Activated naive CD4-positive, alpha-beta T cell treated with anti-CD3 and anti-CD28 coated beads for 36 hours (primary cell): ENCODE data around the gene ENO4. TPM values are rescaled to one million over a fixed set of nuclear protein-coding genes. Genes with fewer than 3 reads are reported as not detected.

ENCODE experiments used
- CTCF ChIA-PET: fragments of 350-600 bp; sonication (Branson Sonifier 250); formaldehyde crosslinking; loops from one replicate; lab custom pipeline; 2021; ENCODE audit warnings: antibody characterized with exemption; lab: Charles Lee
- DNase-seq: peaks from one replicate; pipeline ENCODE4 v3.0.0-alpha.2; 2020
- H3K27ac Mint-ChIP-seq: one replicate; pipeline ENCODE4 v1.8.0; 2021; ENCODE audit warnings: mild to moderate bottlenecking, mixed read lengths
- H3K27me3 Mint-ChIP-seq: one replicate; pipeline ENCODE4 v1.8.0; 2021; ENCODE audit warnings: low read depth, mixed read lengths
- H3K36me3 Mint-ChIP-seq: one replicate; pipeline ENCODE4 v1.8.0; 2021; ENCODE audit warnings: low read depth, mixed read lengths
- H3K4me1 Mint-ChIP-seq: one replicate; pipeline ENCODE4 v1.8.0; 2021; ENCODE audit warnings: low read depth, mixed read lengths
- H3K4me3 Mint-ChIP-seq: one replicate; pipeline ENCODE4 v1.8.0; 2021; ENCODE audit warnings: mild to moderate bottlenecking, moderate library complexity, mixed read lengths
- H3K9me3 Mint-ChIP-seq: one replicate; pipeline ENCODE4 v1.8.0; 2021; ENCODE audit warnings: mixed read lengths
- intact Hi-C: fragments of 100-400 bp; cut with micrococcal nuclease; formaldehyde crosslinking; loops from one replicate; pipeline ENCODE4 v1.15.1; 2023
- total RNA-seq, 2 experiments: library from RNA; stranded (reverse); gene quantifications; one replicate each; pipeline ENCODE4 v1.2.3, GENCODE V29; 2021

Gene ENO4
- total RNA-seq, 2 experiments from 2014 or later, result not detected

DNA sequence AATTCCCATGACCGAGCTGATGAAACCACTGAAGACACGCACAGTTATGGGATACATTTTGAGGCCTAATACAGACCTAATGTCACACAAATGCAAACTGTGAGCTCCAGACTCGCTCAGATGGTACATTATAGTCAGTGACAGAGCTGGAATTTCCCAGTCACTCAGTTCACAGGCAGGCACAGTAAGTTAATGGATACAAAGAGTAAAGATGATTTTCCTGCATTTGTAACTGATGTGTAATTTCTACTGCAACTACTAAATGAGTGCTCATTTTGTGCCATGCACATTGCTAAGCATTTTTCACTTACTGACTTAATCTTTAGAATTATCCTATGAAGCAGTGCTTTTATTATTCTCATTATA is 56.5 kb downstream of the ENO4 start:
- no peak overlapping the region for H3K27ac Mint-ChIP-seq

DNA sequence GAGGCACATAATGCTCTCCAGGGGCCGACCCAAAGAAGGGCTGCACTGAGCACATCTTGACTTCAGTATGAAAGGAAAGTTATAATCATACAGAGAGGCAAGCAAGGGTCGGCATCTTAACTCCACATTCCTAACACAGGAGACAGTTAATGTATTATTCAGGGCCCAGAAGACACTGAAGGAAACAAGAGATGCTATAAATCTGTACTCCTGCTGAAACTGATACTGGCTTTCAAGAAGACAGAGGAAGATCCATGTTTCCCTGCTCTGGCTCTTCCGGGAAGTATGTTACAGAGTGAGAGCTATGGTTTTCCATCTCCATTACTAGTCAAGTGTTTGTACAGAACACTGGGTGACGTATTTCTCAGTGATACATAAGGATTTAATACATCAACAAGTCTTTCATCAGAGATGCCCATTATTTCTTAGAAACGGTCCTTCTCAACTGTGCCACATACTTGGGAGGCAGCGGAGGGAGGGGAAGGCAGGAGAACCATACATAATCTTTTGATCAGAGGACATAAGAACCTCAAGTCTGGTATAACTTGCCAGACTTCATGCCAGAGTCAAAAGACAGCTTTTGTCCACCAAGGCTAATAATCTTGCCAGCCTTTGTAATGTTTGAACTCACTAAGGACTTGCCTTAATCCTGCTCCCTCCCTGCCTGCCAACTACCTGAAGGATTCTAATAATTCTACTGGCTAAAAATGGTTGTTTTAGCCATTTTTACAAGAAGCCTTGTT is 58.1 kb downstream of the ENO4 start:
- Mint-ChIP-seq H3K36me3 (no peaks in the 10 kb centered on the region), H3K4me1 (no peaks in the 10 kb centered on the region), H3K9me3 (no peaks in the 10 kb centered on the region), H3K4me3 (no peak overlapping the region), H3K27me3 (peaks cover 3% of the 10 kb centered on the region), H3K27ac (no peak overlapping the region)
- CTCF ChIA-PET, result no interaction called here
- intact Hi-C loops, result no loop called here
- no peak for DNase-seq

More for the DNA sequence above, 56.5 kb downstream of the ENO4 start:
- Mint-ChIP-seq H3K4me1 (no peaks in the 10 kb centered on the region), H3K27me3 (no peaks in the 10 kb centered on the region), H3K9me3 (no peaks in the 10 kb centered on the region), H3K36me3 (no peaks in the 10 kb centered on the region), H3K4me3 (no peak overlapping the region)
- no peak for DNase-seq
- CTCF ChIA-PET, result no interaction called here
- intact Hi-C loops, result no loop called here

DNA sequence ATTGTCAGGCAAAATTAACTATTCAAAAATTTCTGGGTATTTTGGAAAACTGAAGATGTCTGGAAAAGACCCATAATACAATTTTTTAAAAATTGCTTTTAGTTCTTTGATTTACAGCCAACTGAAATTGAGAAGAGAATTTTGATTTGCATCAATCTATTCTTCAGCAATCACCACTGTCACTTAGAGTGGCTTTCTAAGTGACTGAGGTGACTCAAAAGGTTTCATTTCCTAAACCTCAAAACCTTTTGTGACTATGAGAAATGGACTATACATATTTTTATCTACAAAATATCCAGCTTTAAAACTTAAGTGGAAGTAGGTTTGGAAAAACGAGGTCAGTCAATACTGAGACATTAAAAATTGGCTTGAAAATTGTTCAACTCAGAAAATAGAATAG is 60.0 kb downstream of the ENO4 start:
- H3K9me3 Mint-ChIP-seq, result no peaks in the 10 kb centered on the region
- no peaks in the 10 kb centered on the region for H3K4me1 Mint-ChIP-seq
- no peak overlapping the region for H3K4me3 Mint-ChIP-seq
- no peak overlapping the region for H3K27ac Mint-ChIP-seq
- intact Hi-C loops, result no loop called here
- no peaks in the 10 kb centered on the region for H3K36me3 Mint-ChIP-seq
- CTCF ChIA-PET, result no interaction called here
- no peak for DNase-seq
- peaks cover 3% of the 10 kb centered on the region for H3K27me3 Mint-ChIP-seq

DNA sequence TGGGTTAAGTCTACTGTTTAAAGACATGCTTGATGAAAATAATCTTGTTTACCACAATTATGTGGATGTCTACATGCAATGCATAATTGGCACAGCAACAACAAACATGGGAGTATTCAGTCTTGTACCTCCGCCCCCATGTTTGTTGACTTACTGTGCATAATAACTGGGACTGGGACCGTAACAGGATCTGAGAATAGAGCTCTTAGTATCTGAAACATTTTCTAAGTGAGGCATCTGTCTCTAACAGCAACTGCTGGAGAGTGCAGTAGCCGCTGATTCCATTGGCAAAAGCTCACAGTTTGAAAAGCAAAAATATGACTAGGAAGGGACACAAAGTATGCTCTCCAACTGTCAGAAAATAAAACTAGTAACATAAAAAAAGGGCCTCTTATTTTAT is 61.6 kb downstream of the ENO4 start:
- Mint-ChIP-seq H3K4me1 (no peaks in the 10 kb centered on the region), H3K9me3 (no peaks in the 10 kb centered on the region), H3K4me3 (no peak overlapping the region), H3K36me3 (no peaks in the 10 kb centered on the region), H3K27me3 (peaks cover 5% of the 10 kb centered on the region), H3K27ac (no peak overlapping the region)
- CTCF ChIA-PET, result interaction anchor here (0.7 kb wide), 1 partner anchor 264 kb away, joined by 3 read pairs; no protein-coding TSS in a partner anchor
- intact Hi-C loops, result no loop called here
- no peak for DNase-seq

DNA sequence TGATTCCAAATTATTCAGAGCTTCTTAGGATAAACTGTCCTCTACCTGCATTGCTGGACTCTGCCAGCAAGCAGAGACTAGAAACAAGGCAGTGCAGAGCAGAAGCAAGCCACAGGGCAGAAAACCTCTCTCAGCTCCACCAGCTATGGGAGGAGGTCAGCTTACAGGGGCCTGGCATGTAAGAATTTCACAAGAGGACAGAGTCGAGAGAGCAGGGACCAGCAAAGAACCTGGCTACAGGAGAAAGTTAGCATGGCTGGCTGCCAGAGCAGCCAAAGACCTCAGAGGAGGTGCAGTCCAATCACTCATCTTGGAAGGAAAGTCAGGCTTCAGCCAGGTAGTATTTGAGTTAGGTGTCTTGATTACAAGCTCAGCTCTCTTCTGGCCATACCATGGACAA is 62.9 kb downstream of the ENO4 start:
- H3K36me3 Mint-ChIP-seq, result no peaks in the 10 kb centered on the region
- CTCF ChIA-PET, result no interaction called here

DNA sequence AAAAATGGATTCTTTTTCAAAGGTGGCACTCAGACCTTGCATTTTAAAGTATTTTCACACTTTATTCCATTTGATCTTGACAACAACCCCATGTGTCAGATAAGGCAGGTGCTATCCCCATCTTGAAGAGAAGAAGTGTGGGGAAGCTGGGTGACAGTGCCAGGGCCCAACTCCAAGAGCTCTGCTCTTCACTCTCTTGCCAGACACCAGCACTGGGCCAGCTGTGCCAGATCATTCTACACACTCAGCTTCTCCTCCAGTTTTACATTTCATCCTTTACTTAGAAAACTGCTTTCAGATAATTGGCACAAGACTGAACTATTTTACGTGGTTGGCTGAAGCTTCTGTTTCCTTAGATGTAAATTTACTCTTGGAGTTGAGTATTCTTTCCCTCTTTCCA is 64.4 kb downstream of the ENO4 start:
- Mint-ChIP-seq H3K4me1 (no peaks in the 10 kb centered on the region), H3K36me3 (no peaks in the 10 kb centered on the region), H3K9me3 (no peaks in the 10 kb centered on the region), H3K27me3 (peaks cover 5% of the 10 kb centered on the region), H3K27ac (no peak overlapping the region), H3K4me3 (no peak overlapping the region)
- CTCF ChIA-PET, result no interaction called here
- DNase-seq, result no peak
- intact Hi-C loops, result no loop called here

More for the DNA sequence above, 62.9 kb downstream of the ENO4 start:
- intact Hi-C loops, result no loop called here
- no peaks in the 10 kb centered on the region for H3K4me1 Mint-ChIP-seq
- no peak overlapping the region for H3K27ac Mint-ChIP-seq
- no peak for DNase-seq
- peaks cover 5% of the 10 kb centered on the region for H3K27me3 Mint-ChIP-seq
- H3K9me3 Mint-ChIP-seq, result no peaks in the 10 kb centered on the region
- no peak overlapping the region for H3K4me3 Mint-ChIP-seq

DNA sequence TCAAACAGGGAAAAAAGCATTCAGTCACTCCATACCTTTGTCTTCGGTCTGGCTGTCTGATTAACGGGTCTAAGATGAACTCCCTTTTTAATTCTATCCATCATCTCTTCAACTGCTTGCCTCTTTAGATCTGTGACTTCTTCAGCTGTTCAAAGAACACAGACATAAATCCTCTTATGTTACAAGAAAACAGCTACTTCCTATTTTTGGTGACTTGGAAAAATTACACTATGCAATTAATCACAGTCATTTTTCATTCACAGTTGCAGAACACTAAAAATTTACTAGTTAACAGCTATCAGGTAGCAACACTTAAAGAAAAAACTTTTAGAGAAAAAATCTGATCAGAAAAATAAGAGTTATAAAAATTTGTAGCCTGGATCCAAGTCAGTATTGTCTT is 66.0 kb downstream of the ENO4 start:
- H3K4me1 Mint-ChIP-seq, result no peaks in the 10 kb centered on the region
- H3K27me3 Mint-ChIP-seq, result peaks cover 8% of the 10 kb centered on the region
- H3K4me3 Mint-ChIP-seq, result no peak overlapping the region
- CTCF ChIA-PET, result interaction anchor here (0.6 kb wide), 1 partner anchor 11 kb away, joined by 4 read pairs; no protein-coding TSS in a partner anchor
- intact Hi-C loops, result no loop called here
- H3K36me3 Mint-ChIP-seq, result no peaks in the 10 kb centered on the region
- DNase-seq, result no peak
- no peak overlapping the region for H3K27ac Mint-ChIP-seq
- H3K9me3 Mint-ChIP-seq, result no peaks in the 10 kb centered on the region

DNA sequence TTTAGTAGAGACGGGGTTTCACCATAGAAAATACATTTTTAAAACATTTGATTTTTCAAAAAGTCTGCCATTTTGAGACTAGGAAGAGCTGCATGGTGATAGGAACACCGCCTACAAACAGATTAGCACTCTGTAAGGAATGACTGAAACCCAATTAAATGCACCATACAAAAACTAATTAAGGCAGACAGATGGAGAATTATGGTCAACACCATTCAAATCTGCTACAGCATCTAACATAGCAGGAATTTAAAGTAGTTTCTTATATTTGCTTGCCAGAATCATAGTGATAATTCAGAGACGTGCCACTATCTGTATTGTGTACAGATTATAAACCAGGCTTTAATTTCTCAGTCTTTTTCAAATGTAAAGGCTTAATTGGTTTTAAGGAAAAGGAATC is 68.2 kb downstream of the ENO4 start:
- no peak overlapping the region for H3K27ac Mint-ChIP-seq
- intact Hi-C loops, result no loop called here
- H3K4me1 Mint-ChIP-seq, result no peaks in the 10 kb centered on the region
- no peaks in the 10 kb centered on the region for H3K9me3 Mint-ChIP-seq
- H3K27me3 Mint-ChIP-seq, result peaks cover 8% of the 10 kb centered on the region
- no peaks in the 10 kb centered on the region for H3K36me3 Mint-ChIP-seq
- DNase-seq, result no peak
- no peak overlapping the region for H3K4me3 Mint-ChIP-seq
- CTCF ChIA-PET, result no interaction called here

DNA sequence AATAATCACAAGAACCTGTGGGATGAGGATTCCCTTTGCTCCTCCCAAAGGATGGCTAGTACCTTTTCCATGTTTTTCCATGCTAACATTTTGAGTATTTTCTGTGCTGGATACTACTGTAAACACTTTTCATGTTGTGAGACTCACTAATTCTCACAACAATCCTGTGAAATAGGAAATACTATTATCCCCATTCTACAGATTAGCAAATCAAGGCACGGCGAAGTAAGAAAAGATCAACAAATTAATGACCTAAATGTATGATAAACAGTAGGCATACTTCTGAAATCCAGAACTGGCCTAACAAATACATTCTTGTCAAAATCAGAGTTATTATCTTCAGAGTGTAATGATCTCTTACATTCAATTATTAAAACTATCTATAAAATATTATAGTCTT is 69.3 kb downstream of the ENO4 start:
- Mint-ChIP-seq H3K4me3 (no peak overlapping the region), H3K36me3 (no peaks in the 10 kb centered on the region), H3K4me1 (no peaks in the 10 kb centered on the region), H3K27ac (no peak overlapping the region), H3K27me3 (peaks cover 8% of the 10 kb centered on the region), H3K9me3 (no peaks in the 10 kb centered on the region)
- intact Hi-C loops, result no loop called here
- no peak for DNase-seq
- CTCF ChIA-PET, result no interaction called here

DNA sequence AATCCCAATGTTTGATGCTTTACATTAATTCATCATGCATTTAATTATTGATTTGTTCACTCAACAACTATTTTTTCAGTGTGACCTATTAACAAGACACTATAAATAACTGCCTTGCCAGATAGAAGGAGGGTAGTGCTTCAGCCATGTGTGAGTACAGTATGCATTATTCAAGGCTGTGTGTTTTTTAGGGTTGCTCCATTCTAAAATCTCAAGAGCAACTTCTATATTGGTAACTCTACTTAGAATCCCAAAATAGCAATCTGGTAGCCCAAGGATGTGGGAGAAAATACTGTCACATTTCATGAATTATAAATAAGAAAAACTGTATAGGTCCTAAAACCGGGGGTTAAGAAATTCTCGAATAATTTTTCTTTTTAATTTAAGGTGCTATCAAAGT is 69.9 kb downstream of the ENO4 start:
- CTCF ChIA-PET, result no interaction called here
- DNase-seq, result no peak
- H3K9me3 Mint-ChIP-seq, result no peaks in the 10 kb centered on the region
- intact Hi-C loops, result no loop called here
- no peak overlapping the region for H3K4me3 Mint-ChIP-seq
- no peaks in the 10 kb centered on the region for H3K36me3 Mint-ChIP-seq
- no peaks in the 10 kb centered on the region for H3K4me1 Mint-ChIP-seq
- H3K27me3 Mint-ChIP-seq, result peaks cover 8% of the 10 kb centered on the region
- H3K27ac Mint-ChIP-seq, result no peak overlapping the region

DNA sequence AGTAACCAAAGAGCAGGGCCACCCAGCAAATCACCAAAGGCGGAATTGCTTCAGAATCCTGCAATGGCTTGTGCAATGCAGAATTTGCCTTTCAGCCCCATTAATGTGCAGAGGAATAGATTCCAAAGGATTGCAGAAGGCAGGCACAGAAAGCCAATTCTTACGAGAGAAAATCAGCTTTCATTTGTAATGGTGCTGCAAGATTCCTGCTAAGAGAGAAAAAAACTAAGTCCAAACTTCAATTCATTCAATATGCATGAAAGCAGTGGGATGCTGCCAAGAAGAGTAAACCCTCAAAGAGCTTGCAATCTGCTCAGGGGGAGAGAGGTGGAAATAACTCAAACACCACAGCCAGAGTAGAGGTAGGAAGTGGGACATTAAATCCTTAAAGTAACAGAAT is 70.4 kb downstream of the ENO4 start:
- intact Hi-C loops, result no loop called here
- H3K27ac Mint-ChIP-seq, result no peak overlapping the region
- H3K9me3 Mint-ChIP-seq, result no peaks in the 10 kb centered on the region
- no peak overlapping the region for H3K4me3 Mint-ChIP-seq
- no peaks in the 10 kb centered on the region for H3K36me3 Mint-ChIP-seq
- DNase-seq, result no peak
- H3K4me1 Mint-ChIP-seq, result no peaks in the 10 kb centered on the region
- CTCF ChIA-PET, result no interaction called here
- peaks cover 6% of the 10 kb centered on the region for H3K27me3 Mint-ChIP-seq

DNA sequence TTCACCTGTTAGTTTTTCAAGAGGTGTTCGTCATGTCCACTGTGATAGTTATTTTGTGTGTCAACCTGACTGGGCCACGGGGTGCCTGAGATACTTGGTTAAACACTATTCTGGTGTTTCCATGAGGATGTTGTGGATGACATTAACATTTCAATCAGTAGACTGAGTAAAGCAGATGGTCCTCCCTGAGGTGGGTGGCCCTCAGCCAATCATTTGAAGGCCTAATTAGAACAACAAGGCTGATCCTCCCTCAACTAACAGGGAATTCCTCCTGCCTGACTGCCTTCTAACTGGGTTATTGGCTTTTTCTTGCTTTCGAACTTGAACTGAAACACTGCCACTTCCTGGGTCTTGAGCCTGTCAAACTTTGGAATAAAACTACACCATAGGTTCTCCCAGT is 75.8 kb downstream of the ENO4 start:
- no peak for DNase-seq
- CTCF ChIA-PET, result no interaction called here
- intact Hi-C loops, result no loop called here
- Mint-ChIP-seq H3K4me1 (no peaks in the 10 kb centered on the region), H3K27me3 (peaks cover 5% of the 10 kb centered on the region), H3K4me3 (no peak overlapping the region), H3K27ac (no peak overlapping the region), H3K36me3 (no peaks in the 10 kb centered on the region), H3K9me3 (no peaks in the 10 kb centered on the region)

DNA sequence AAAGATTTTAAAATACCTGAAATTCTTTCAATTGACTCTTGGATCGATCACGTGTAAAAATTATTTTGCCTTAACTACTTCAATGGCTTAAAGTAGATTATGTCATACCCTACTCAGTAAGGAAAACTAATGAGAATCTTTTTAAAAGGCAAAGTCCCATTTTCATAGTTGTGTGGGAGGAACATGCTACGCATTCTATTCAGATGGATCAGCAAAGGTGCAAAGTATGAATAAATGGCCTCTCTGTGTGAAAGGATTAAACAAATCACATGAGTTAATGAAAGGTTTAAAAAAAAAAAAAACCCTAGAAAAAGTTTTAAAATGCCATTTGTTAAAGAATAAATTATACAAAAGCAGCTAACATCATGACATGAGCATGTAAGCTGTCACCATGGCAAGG is 77.1 kb downstream of the ENO4 start:
- DNase-seq, result no peak
- Mint-ChIP-seq H3K36me3 (no peaks in the 10 kb centered on the region), H3K4me1 (no peaks in the 10 kb centered on the region), H3K4me3 (no peak overlapping the region), H3K9me3 (no peaks in the 10 kb centered on the region), H3K27me3 (peaks cover 2% of the 10 kb centered on the region), H3K27ac (no peak overlapping the region)
- intact Hi-C loops, result no loop called here
- CTCF ChIA-PET, result interaction anchor here (0.7 kb wide), 1 partner anchor 56 kb away, joined by 3 read pairs; no protein-coding TSS in a partner anchor
